Mesenchymal stem cell (in vitro differentiated cells and primary cell): ENCODE data around the gene SLC25A30.
"Not testable (repeated sequence)": the region's sequence is repeated elsewhere in the genome, so short reads cannot be mapped to it uniquely, and the experiment has no call there.

Source experiments
- DNase-seq: peaks from one replicate; pipeline ENCODE4 v3.0.0-alpha.2; 2013
- H2AFZ ChIP-seq: one replicate; pipeline ENCODE4 v1.6.1; 2013; ENCODE audit warnings: low read depth, mild to moderate bottlenecking, control low read depth, inconsistent platforms, low read length, moderate library complexity
- H2AK5ac ChIP-seq: 2 replicates; pipeline ENCODE4 v1.6.1; 2013; ENCODE audit warnings: low read length, moderate library complexity, mild to moderate bottlenecking, inconsistent platforms; ENCODE audit not compliant: severe bottlenecking
- H2BK120ac ChIP-seq: one replicate; pipeline ENCODE4 v1.6.1; 2013; ENCODE audit warnings: low read depth, mild to moderate bottlenecking, inconsistent platforms, low read length, moderate library complexity
- H2BK12ac ChIP-seq, 2 experiments: one replicate each; pipeline ENCODE4 v1.6.1; 2013; ENCODE audit warnings: inconsistent platforms in 2 of 2, low read length in 2 of 2, mild to moderate bottlenecking in 2 of 2, moderate library complexity in 2 of 2, control low read depth in 1 of 2
- H2BK15ac ChIP-seq: one replicate; pipeline ENCODE4 v1.6.1; 2013; ENCODE audit warnings: mild to moderate bottlenecking, low read depth, inconsistent platforms; ENCODE audit not compliant: poor library complexity, severe bottlenecking
- H2BK5ac ChIP-seq: 2 replicates; pipeline ENCODE4 v1.6.1; 2013; ENCODE audit warnings: low read depth, mild to moderate bottlenecking, low read length, control low read depth, inconsistent platforms; ENCODE audit not compliant: poor library complexity, severe bottlenecking
- H3K14ac ChIP-seq, 2 experiments: one replicate each; pipeline ENCODE4 v1.6.1; 2013; ENCODE audit warnings: inconsistent platforms in 2 of 2, low read length in 2 of 2, control low read depth in 1 of 2, mild to moderate bottlenecking in 1 of 2, moderate library complexity in 1 of 2
- H3K18ac ChIP-seq, 2 experiments: one replicate each; pipeline ENCODE4 v1.6.1; 2013; ENCODE audit warnings: inconsistent platforms in 2 of 2, low read length in 2 of 2, control low read depth in 1 of 2, low read depth in 1 of 2, mild to moderate bottlenecking in 1 of 2
- H3K23ac ChIP-seq, 2 experiments: one replicate each; pipeline ENCODE4 v1.6.1; 2013; ENCODE audit warnings: inconsistent platforms in 2 of 2, low read length in 2 of 2, mild to moderate bottlenecking in 2 of 2, moderate library complexity in 2 of 2, control low read depth in 1 of 2
- H3K27ac ChIP-seq: 2 replicates; pipeline ENCODE4 v1.5.1; 2013; ENCODE audit warnings: mild to moderate bottlenecking, moderate library complexity, low read length, control low read depth, inconsistent platforms; ENCODE audit not compliant: poor library complexity, severe bottlenecking
- H3K27me3 ChIP-seq, 2 experiments: 2 replicates each; pipeline versions ENCODE4 v1.6.1 to v1.7.0; 2013; ENCODE audit warnings: low read length in 2 of 2, mild to moderate bottlenecking in 2 of 2, moderate library complexity in 2 of 2, control low read depth in 1 of 2, inconsistent platforms in 1 of 2; ENCODE audit not compliant: control insufficient read depth in 1 of 2, insufficient read depth in 1 of 2
- H3K36me3 ChIP-seq, 2 experiments: 2 replicates each; pipeline versions ENCODE4 v1.6.1 to v1.7.0; 2013; ENCODE audit warnings: low read length in 2 of 2, control low read depth in 1 of 2, inconsistent platforms in 1 of 2, low read depth in 1 of 2, mild to moderate bottlenecking in 1 of 2; ENCODE audit not compliant: insufficient read depth in 2 of 2, control insufficient read depth in 1 of 2
- H3K4ac ChIP-seq, 2 experiments: one replicate each; pipeline ENCODE4 v1.6.1; 2013; ENCODE audit warnings: inconsistent platforms in 2 of 2, low read length in 2 of 2, mild to moderate bottlenecking in 2 of 2, moderate library complexity in 2 of 2, control low read depth in 1 of 2, low read depth in 1 of 2
- H3K4me1 ChIP-seq: 2 replicates; pipeline ENCODE4 v1.6.1; 2013; ENCODE audit warnings: low read depth, low read length, control low read depth; ENCODE audit not compliant: control insufficient read depth, insufficient read depth
- H3K4me2 ChIP-seq: 2 replicates; pipeline ENCODE4 v1.6.1; 2013; ENCODE audit warnings: low read length, mild to moderate bottlenecking, inconsistent platforms; ENCODE audit not compliant: poor library complexity, severe bottlenecking
- H3K4me3 ChIP-seq, 2 experiments: 2 replicates each; pipeline versions ENCODE4 v1.5.1 to v1.7.0; 2013; ENCODE audit warnings: low read length in 2 of 2, mild to moderate bottlenecking in 2 of 2, control low read depth in 1 of 2, low read depth in 1 of 2; ENCODE audit not compliant: insufficient read depth in 1 of 2
- H3K79me1 ChIP-seq: replicated peaks from 2 replicates; pipeline ENCODE4 v1.6.1; 2013; ENCODE audit warnings: mild to moderate bottlenecking, control low read depth, low read length, inconsistent platforms; ENCODE audit not compliant: poor library complexity, severe bottlenecking
- H3K9ac ChIP-seq: 2 replicates; pipeline ENCODE4 v1.7.0; 2013; ENCODE audit warnings: mild to moderate bottlenecking, low read length, moderate library complexity
- H3K9me3 ChIP-seq: 2 replicates; pipeline ENCODE4 v1.7.0; 2013; ENCODE audit warnings: mild to moderate bottlenecking, low read length; ENCODE audit not compliant: control insufficient read depth
- H4K8ac ChIP-seq: one replicate; pipeline ENCODE4 v1.6.1; 2013; ENCODE audit warnings: inconsistent platforms, mild to moderate bottlenecking, low read length, moderate library complexity
- H4K91ac ChIP-seq: one replicate; pipeline ENCODE4 v1.6.1; 2013; ENCODE audit warnings: mild to moderate bottlenecking, low read length, inconsistent platforms
- WGBS: methylation state at CpG from one replicate; pipeline ENCODE4 v1.1.7; 2013; ENCODE audit warnings: mixed read lengths; 5-methylcytosine and 5-hydroxymethylcytosine counted together

SLC25A30 gene

GRCh38 chr13:45419389-45419788, 1.2 kb upstream of the SLC25A30 start:
- not testable (repeated sequence) for H3K9me3 ChIP-seq, H3K27me3 ChIP-seq, H3K4me2 ChIP-seq, H2BK5ac ChIP-seq, H3K79me1 ChIP-seq, H3K4ac ChIP-seq, H3K4me1 ChIP-seq, H2BK12ac ChIP-seq, H2AK5ac ChIP-seq, H3K23ac ChIP-seq, H3K4me3 ChIP-seq, H3K36me3 ChIP-seq, H4K91ac ChIP-seq, DNase-seq, H2AFZ ChIP-seq, H3K9ac ChIP-seq, H2BK15ac ChIP-seq, H3K18ac ChIP-seq, H2BK120ac ChIP-seq, H3K27ac ChIP-seq, H3K14ac ChIP-seq, H4K8ac ChIP-seq
- 98% methylated on average over 15 of the region's 16 CpGs for WGBS

GRCh38 chr13:45416516-45417128, 1.6 kb downstream of the SLC25A30 start:
- Histone ChIP-seq H2AK5ac (peak overlapping the region; percentile 96), H3K4ac (no peak overlapping the region), H4K8ac (no peak overlapping the region), H3K79me1 (no peaks in the 10 kb centered on the region), H3K4me1 (peaks cover 12% of the 10 kb centered on the region), H2BK12ac (peak overlapping the region; percentile 11 to 96), H3K14ac (no peak overlapping the region), H3K27me3 (no peaks in the 10 kb centered on the region), H3K27ac (peak overlapping the region; percentile 51), H2BK5ac (no peak overlapping the region), H3K9ac (peak overlapping the region; percentile 93), H3K36me3 (no peaks in the 10 kb centered on the region), H2AFZ (no peak overlapping the region), H3K9me3 (no peaks in the 10 kb centered on the region), H3K18ac (peak overlapping the region in 1 of 2 experiments; percentile 75), H3K23ac (no peak overlapping the region), H4K91ac (peak overlapping the region; percentile 70), H3K4me2 (peak overlapping the region; percentile 55), H3K4me3 (peak overlapping the region; percentile 44 to 84), H2BK15ac (no peak overlapping the region), H2BK120ac (no peak overlapping the region)
- peak; percentile 16 for DNase-seq
- WGBS, result 83% methylated on average over 9 of the region's 10 CpGs

- Histone ChIP-seq H3K14ac (no peak overlapping the region), H2BK5ac (no peak overlapping the region), H3K4ac (no peak overlapping the region), H3K23ac (no peak overlapping the region), H3K27me3 (no peaks in the 10 kb centered on the region), H3K27ac (peak overlapping the region; percentile 96), H2BK15ac (no peak overlapping the region), H3K18ac (no peak overlapping the region), H3K9ac (peak overlapping the region; percentile 84), H3K36me3 (peaks cover 5% of the 10 kb centered on the region in 2 experiments), H4K8ac (no peak overlapping the region), H2BK12ac (no peak overlapping the region), H3K4me3 (peak overlapping the region in 1 of 2 experiments; percentile 59), H2AFZ (no peak overlapping the region), H3K79me1 (peaks cover 5% of the 10 kb centered on the region), H3K4me1 (peaks cover 14% of the 10 kb centered on the region), H3K4me2 (peak overlapping the region; percentile 44), H2AK5ac (no peak overlapping the region), H4K91ac (no peak overlapping the region), H3K9me3 (no peaks in the 10 kb centered on the region), H2BK120ac (no peak overlapping the region)
- no peak for DNase-seq
- 82% methylated on average over 1 of the region's 1 CpG for WGBS
Observed at GRCh38 chr13:45415112-45415511, 3.1 kb downstream of the SLC25A30 start.

GRCh38 chr13:45413826-45414307, 4.3 kb downstream of the SLC25A30 start:
- Histone ChIP-seq H3K4me2 (peak overlapping the region; percentile 42), H3K9ac (peak overlapping the region; percentile 84), H3K27me3 (no peaks in the 10 kb centered on the region), H3K4me3 (peak overlapping the region in 1 of 2 experiments; percentile 59), H3K27ac (peak overlapping the region; percentile 96), H3K4me1 (peaks cover 14% of the 10 kb centered on the region), H2AK5ac (peak overlapping the region; percentile 24), H2BK120ac (peak overlapping the region; percentile 40), H2BK12ac (no peak overlapping the region), H3K36me3 (peaks cover 9 to 12% of the 10 kb centered on the region in 2 experiments), H4K8ac (no peak overlapping the region), H2BK5ac (no peak overlapping the region), H3K23ac (no peak overlapping the region), H3K14ac (no peak overlapping the region), H4K91ac (no peak overlapping the region), H3K18ac (peak overlapping the region in 1 of 2 experiments; percentile 59), H3K79me1 (peaks cover 9% of the 10 kb centered on the region), H3K9me3 (no peaks in the 10 kb centered on the region), H2AFZ (no peak overlapping the region), H2BK15ac (no peak overlapping the region), H3K4ac (no peak overlapping the region)
- DNase-seq, result no peak
- 82% methylated on average over 2 of the region's 4 CpGs for WGBS
